Adrenal gland (tissue), 5 donors: ENCODE results near the gene SETBP1.

ENCODE experiments used
- POLR2A ChIP-seq, 2 donors: fragments of 450-650 bp; IDR thresholded peaks; one replicate each; pipeline ENCODE4 v1.6.1; 2017; ENCODE audit warnings: antibody characterized with exemption in 2 of 2, mild to moderate bottlenecking in 2 of 2, moderate library complexity in 1 of 2
- TF ChIP-seq, protein P1 (sequence below), 6 experiments: fragments of 450-650 bp in 4 of 6; fragments of 200-600 bp in 2 of 6; sonication (generic) in 1 of 6; IDR thresholded peaks; 1 replicate in 5 of 6; 2 replicates in 1 of 6; pipeline versions ENCODE4 v1.5.1 to v1.8.0; 2016 to 2021; ENCODE audit warnings: antibody characterized with exemption in 6 of 6, mild to moderate bottlenecking in 2 of 6, moderate library complexity in 1 of 6
- donor health status: DM: no; HTN: no; CAD: no.

DNA sequence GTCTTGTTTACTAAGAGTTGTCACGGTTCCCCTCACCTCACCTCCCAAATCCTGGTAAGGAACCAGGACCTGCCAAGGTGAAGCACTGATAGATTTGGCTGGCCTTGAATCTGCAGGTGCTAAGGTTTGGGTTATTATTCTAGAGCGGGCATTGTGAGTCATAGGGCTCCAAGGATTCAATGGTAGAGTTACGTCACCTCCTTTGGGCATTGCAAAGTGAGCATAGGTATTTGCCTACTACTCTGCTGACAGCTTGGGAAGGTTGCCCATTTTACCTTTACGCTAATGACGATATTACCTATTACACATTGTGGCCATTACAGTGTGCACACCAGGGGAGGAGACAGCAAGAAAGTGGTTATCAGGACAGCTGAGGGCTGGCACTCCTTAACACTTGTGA, 59.3 kb downstream of the SETBP1 start:
- TF ChIP-seq, protein P1, sequence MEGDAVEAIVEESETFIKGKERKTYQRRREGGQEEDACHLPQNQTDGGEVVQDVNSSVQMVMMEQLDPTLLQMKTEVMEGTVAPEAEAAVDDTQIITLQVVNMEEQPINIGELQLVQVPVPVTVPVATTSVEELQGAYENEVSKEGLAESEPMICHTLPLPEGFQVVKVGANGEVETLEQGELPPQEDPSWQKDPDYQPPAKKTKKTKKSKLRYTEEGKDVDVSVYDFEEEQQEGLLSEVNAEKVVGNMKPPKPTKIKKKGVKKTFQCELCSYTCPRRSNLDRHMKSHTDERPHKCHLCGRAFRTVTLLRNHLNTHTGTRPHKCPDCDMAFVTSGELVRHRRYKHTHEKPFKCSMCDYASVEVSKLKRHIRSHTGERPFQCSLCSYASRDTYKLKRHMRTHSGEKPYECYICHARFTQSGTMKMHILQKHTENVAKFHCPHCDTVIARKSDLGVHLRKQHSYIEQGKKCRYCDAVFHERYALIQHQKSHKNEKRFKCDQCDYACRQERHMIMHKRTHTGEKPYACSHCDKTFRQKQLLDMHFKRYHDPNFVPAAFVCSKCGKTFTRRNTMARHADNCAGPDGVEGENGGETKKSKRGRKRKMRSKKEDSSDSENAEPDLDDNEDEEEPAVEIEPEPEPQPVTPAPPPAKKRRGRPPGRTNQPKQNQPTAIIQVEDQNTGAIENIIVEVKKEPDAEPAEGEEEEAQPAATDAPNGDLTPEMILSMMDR (IDR thresholded peaks at IDR 0.05): no peak
- no peak for TF ChIP-seq POLR2A (IDR thresholded peaks at IDR 0.05)
